ENCODE data around the gene SLC51A. TPM values are rescaled to one million over a fixed set of nuclear protein-coding genes. Genes with fewer than 3 reads are reported as not detected.

Gene SLC51A
- total and polyA plus RNA-seq, 2 of the 8 experiments (the other 6 are each of a cell fraction or from before 2014, with no cell fraction given): 6.3 to 9.8 TPM

DNA sequence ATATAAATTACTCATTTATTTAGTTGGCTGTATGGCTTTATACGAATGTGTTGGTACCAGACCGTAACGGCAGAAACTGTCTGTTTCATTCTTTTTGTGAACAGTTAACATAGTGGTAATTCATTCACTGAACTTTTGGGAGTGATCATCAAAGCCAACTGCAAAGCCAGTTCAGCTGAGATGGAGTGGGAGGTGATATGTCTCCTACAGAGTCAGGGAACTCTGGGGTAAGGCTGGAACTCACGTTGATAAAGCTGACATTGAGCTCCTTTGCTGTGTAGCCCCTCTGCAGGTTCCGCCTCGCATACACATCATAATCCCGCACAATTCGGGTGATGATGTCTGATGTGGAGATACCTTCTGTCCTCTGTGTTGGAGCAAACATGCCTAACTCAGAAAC lies 25.4 kb downstream of the SLC51A start:
- Histone ChIP-seq H3K79me2 (ENCODE audit: control insufficient read depth in 1 of 2, insufficient read depth in 2 of 2, low read length in 2 of 2) (no peaks in the 10 kb centered on the region), H3K4me3 (ENCODE audit: extremely low read depth in 1 of 4, insufficient read depth in 2 of 4, low read depth in 3 of 4, low read length in 4 of 4) (no peak overlapping the region), H3K9me3 (ENCODE audit: insufficient read depth in 2 of 2, low read depth in 1 of 2, low read length in 1 of 2) (peaks cover 0 to 4% of the 10 kb centered on the region in 2 experiments; a peak in 1 of 4 replicates), H2BK120ac (replicated peaks; ENCODE audit: low read depth, low read length) (no peak overlapping the region), H3K4ac (replicated peaks; ENCODE audit: insufficient read length, low read depth, low read length) (no peak overlapping the region), H3K14ac (ENCODE audit: insufficient read length) (no peak overlapping the region), H2AFZ (ENCODE audit: low read length) (no peak overlapping the region), H4K20me1 (replicated peaks in 1 of 2; ENCODE audit: control insufficient read depth in 1 of 2, insufficient read depth in 2 of 2, low read length in 2 of 2) (no peaks in the 10 kb centered on the region), H2BK5ac (ENCODE audit: low read depth, low read length) (no peak overlapping the region), H3K36me3 (ENCODE audit: control insufficient read depth in 2 of 4, insufficient read depth in 4 of 4, low read length in 3 of 4) (peaks cover 0 to 39% (median 14%) of the 10 kb centered on the region in 4 experiments; a peak in 6 of 8 replicates), H2BK12ac (ENCODE audit: low read depth, low read length) (no peak overlapping the region), H4K5ac (ENCODE audit: insufficient read length, low read depth, low read length) (no peak overlapping the region), H2BK15ac (ENCODE audit: low read length) (no peak overlapping the region), H3K23me2 (ENCODE audit: low read depth, low read length) (no peaks in the 10 kb centered on the region), H2AK5ac (ENCODE audit: low read depth, low read length) (no peak overlapping the region), H3K56ac (replicated peaks; ENCODE audit: insufficient read length, low read depth, low read length) (no peak overlapping the region), H3K27me3 (replicated peaks in 1 of 4; ENCODE audit: control insufficient read depth in 3 of 4, extremely low read depth in 1 of 4, insufficient read depth in 3 of 4, low read length in 3 of 4) (no peaks in the 10 kb centered on the region), H4K91ac (replicated peaks; ENCODE audit: insufficient read length, low read length) (no peak overlapping the region), H3K27ac (ENCODE audit: low read depth, low read length) (no peak overlapping the region), H2BK20ac (ENCODE audit: low read length) (no peak overlapping the region), H4K8ac (ENCODE audit: extremely low read depth, insufficient read depth, low read length) (no peak overlapping the region), H3K79me1 (ENCODE audit: low read depth, low read length) (no peaks in the 10 kb centered on the region), H3K9ac (replicated peaks in 1 of 4; ENCODE audit: extremely low read depth in 1 of 4, low read depth in 3 of 4, low read length in 3 of 4) (no peak overlapping the region), H3K4me1 (replicated peaks in 1 of 4; ENCODE audit: control insufficient read depth in 3 of 4, insufficient read depth in 4 of 4, low read length in 3 of 4) (peaks cover 0 to 3% (median under 1%) of the 10 kb centered on the region in 4 experiments; a peak in 3 of 7 replicates), H3K23ac (ENCODE audit: insufficient read length) (no peak overlapping the region), H3K4me2 (ENCODE audit: insufficient read depth in 1 of 2, low read depth in 2 of 2, low read length in 2 of 2) (no peak overlapping the region), H3K18ac (ENCODE audit: extremely low read depth, low read length) (no peak overlapping the region)
- DNase-seq (ENCODE audit: low read depth in 1 of 2, low spot score in 2 of 2) (no peak), FAIRE-seq (no peak)
- ChIA-PET POLR2A (ENCODE audit: partially characterized antibody) (interaction anchor here (1.4 kb wide), 1 partner anchor 99 kb away, joined by 3 read pairs; no protein-coding TSS in a partner anchor), CTCF (ENCODE audit: partially characterized antibody) (interaction anchor here (0.6 to 1.6 kb wide), 3 partner anchors 10 to 143 kb away, joined by 3 to 4 read pairs (median 3); no protein-coding TSS in a partner anchor)
- WGBS, 2 experiments (ENCODE audit: extremely low coverage in 1 of 2, insufficient coverage in 1 of 2, insufficient read length in 1 of 2, insufficient replicate concordance in 2 of 2, low coverage in 1 of 2, low lambda C conversion rate in 2 of 2, missing lambda C conversion rate in 1 of 2): 85% methylated on average over 8 of the region's 8 CpGs; no CpG with 5 or more reads in 1 of the 2 experiments
- TF ChIP-seq HDAC6 (IDR thresholded peaks at IDR 0.05; ENCODE audit: low read depth, low read length) (no peak), SUZ12 (IDR thresholded peaks at IDR 0.05; ENCODE audit: low read length) (no peak), KDM5A (IDR thresholded peaks at IDR 0.05; ENCODE audit: low read length) (no peak), JUN (IDR thresholded peaks at IDR 0.05; ENCODE audit: low read depth, low read length) (no peak), EZH2 (IDR thresholded peaks at IDR 0.05; ENCODE audit: low read depth, low read length, severe bottlenecking) (no peak), POU5F1 (IDR thresholded peaks at IDR 0.05; ENCODE audit: low read depth, low read length) (no peak), SRF (IDR thresholded peaks at IDR 0.05; ENCODE audit: low read depth, low read length) (no peak), BCL11A (IDR thresholded peaks at IDR 0.05; ENCODE audit: low read depth in 2 of 2, low read length in 2 of 2) (no peak), CBX8 (IDR thresholded peaks at IDR 0.05; ENCODE audit: borderline replicate concordance, low read depth, low read length) (no peak), EGR1 (IDR thresholded peaks at IDR 0.05; ENCODE audit: borderline replicate concordance, low read depth, low read length) (no peak), FOSL1 (IDR thresholded peaks at IDR 0.05; ENCODE audit: insufficient read depth, low read depth, low read length) (no peak), RBBP5 (IDR thresholded peaks at IDR 0.05; ENCODE audit: borderline replicate concordance, low read depth, low read length) (no peak)
- TF ChIP-seq, protein P1, sequence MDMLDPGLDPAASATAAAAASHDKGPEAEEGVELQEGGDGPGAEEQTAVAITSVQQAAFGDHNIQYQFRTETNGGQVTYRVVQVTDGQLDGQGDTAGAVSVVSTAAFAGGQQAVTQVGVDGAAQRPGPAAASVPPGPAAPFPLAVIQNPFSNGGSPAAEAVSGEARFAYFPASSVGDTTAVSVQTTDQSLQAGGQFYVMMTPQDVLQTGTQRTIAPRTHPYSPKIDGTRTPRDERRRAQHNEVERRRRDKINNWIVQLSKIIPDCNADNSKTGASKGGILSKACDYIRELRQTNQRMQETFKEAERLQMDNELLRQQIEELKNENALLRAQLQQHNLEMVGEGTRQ (IDR thresholded peaks at IDR 0.05; ENCODE audit: low read length): no peak
